Naive B cell (primary cell): ENCODE measurements around the gene LGR6. TPM values are rescaled to one million over a fixed set of nuclear protein-coding genes. Genes with fewer than 3 reads are reported as not detected.

Experiments used
- ATAC-seq, 2 donors: fragments of 150-1000 bp; cut with Tn5 transposase; 2 replicates each; pipeline ENCODE4 v1.10.0; 2021; ENCODE audit warnings: low read depth in 2 of 2, mild to moderate bottlenecking in 2 of 2, moderate library complexity in 2 of 2
- DNase-seq: peaks from one replicate; pipeline ENCODE4 v3.0.0; 2022
- H3K27ac Mint-ChIP-seq, 6 donors: one replicate each; pipeline ENCODE4 v1.8.0; 2020 to 2022; ENCODE audit warnings: mild to moderate bottlenecking in 6 of 6, mixed read lengths in 6 of 6, moderate library complexity in 5 of 6, inconsistent platforms in 2 of 6
- H3K27me3 Mint-ChIP-seq, 3 donors: one replicate each; pipeline ENCODE4 v1.8.0; 2021 to 2022; ENCODE audit warnings: mixed read lengths in 3 of 3, mild to moderate bottlenecking in 1 of 3
- H3K36me3 Mint-ChIP-seq, 2 donors: one replicate each; pipeline ENCODE4 v1.8.0; 2020 to 2022; ENCODE audit warnings: mixed read lengths in 2 of 2, inconsistent platforms in 1 of 2, mild to moderate bottlenecking in 1 of 2
- H3K4me1 Mint-ChIP-seq, 3 donors: one replicate each; pipeline ENCODE4 v1.8.0; 2020 to 2022; ENCODE audit warnings: mixed read lengths in 3 of 3, inconsistent platforms in 1 of 3, mild to moderate bottlenecking in 1 of 3, moderate library complexity in 1 of 3
- H3K4me3 Mint-ChIP-seq, 8 donors: one replicate each; pipeline ENCODE4 v1.8.0; 2020 to 2022; ENCODE audit warnings: mild to moderate bottlenecking in 8 of 8, mixed read lengths in 8 of 8, moderate library complexity in 8 of 8, inconsistent platforms in 2 of 8
- H3K9me3 Mint-ChIP-seq, 7 donors: one replicate each; pipeline ENCODE4 v1.8.0; 2020 to 2022; ENCODE audit warnings: mixed read lengths in 7 of 7, mild to moderate bottlenecking in 5 of 7, inconsistent platforms in 2 of 7, moderate library complexity in 1 of 7
- polyA plus RNA-seq, 6 donors: library from polyadenylated mRNA; unstranded; fragments of 300-500 nt; fragmentation: Illumina TruSeq; gene quantifications; one replicate each; pipeline ENCODE4 v1.2.3, GENCODE V29; 2021; ENCODE audit warnings: low read depth in 6 of 6

LGR6 gene
- polyA plus RNA-seq, 6 donors from 2014 or later: 0.22 TPM; not detected in 5

- peaks cover 4 to 28% of the 10 kb centered on the region in 2 donors for H3K36me3 Mint-ChIP-seq
Measured at GRCh38 chr1:202152399-202152798, 41.2 kb upstream of the LGR6 start.

GRCh38 chr1:202153284-202153683 lies 40.3 kb upstream of the LGR6 start:
- no peaks in the 10 kb centered on the region for H3K9me3 Mint-ChIP-seq
- peak overlapping the region in 1 of 6 donors; percentile 47 for H3K27ac Mint-ChIP-seq
- DNase-seq: no peak
- peaks cover 10 to 32% (median 30%) of the 10 kb centered on the region in 3 donors for H3K4me1 Mint-ChIP-seq
- no peak overlapping the region for H3K4me3 Mint-ChIP-seq
- ATAC-seq: no peak
- H3K27me3 Mint-ChIP-seq: no peaks in the 10 kb centered on the region
- H3K36me3 Mint-ChIP-seq: peaks cover 4 to 28% of the 10 kb centered on the region in 2 donors

More at GRCh38 chr1:202152399-202152798, 41.2 kb upstream of the LGR6 start:
- no peak for DNase-seq
- H3K9me3 Mint-ChIP-seq: no peaks in the 10 kb centered on the region
- no peaks in the 10 kb centered on the region for H3K27me3 Mint-ChIP-seq
- H3K4me3 Mint-ChIP-seq: no peak overlapping the region
- no peak for ATAC-seq
- peaks cover 13 to 28% (median 28%) of the 10 kb centered on the region in 3 donors for H3K4me1 Mint-ChIP-seq
- no peak overlapping the region for H3K27ac Mint-ChIP-seq

- H3K4me3 Mint-ChIP-seq: peak overlapping the region in 1 of 8 donors; percentile 56
- no peak for ATAC-seq
- H3K4me1 Mint-ChIP-seq: peaks cover 17 to 39% (median 33%) of the 10 kb centered on the region in 3 donors
- H3K9me3 Mint-ChIP-seq: no peaks in the 10 kb centered on the region
- DNase-seq: no peak
- H3K27ac Mint-ChIP-seq: peak overlapping the region in 2 of 6 donors; percentile 49 to 77
- H3K27me3 Mint-ChIP-seq: no peaks in the 10 kb centered on the region
- peaks cover 4 to 28% of the 10 kb centered on the region in 2 donors for H3K36me3 Mint-ChIP-seq
Measured at GRCh38 chr1:202154148-202154765, 39.3 kb upstream of the LGR6 start.

- H3K9me3 Mint-ChIP-seq: no peaks in the 10 kb centered on the region
- peak overlapping the region in 1 of 8 donors; percentile 56 for H3K4me3 Mint-ChIP-seq
- ATAC-seq (peak; percentile 67 to 82), DNase-seq (peak; percentile 46)
- H3K4me1 Mint-ChIP-seq: peaks cover 24 to 46% (median 39%) of the 10 kb centered on the region in 3 donors
- peaks cover 4 to 28% of the 10 kb centered on the region in 2 donors for H3K36me3 Mint-ChIP-seq
- H3K27me3 Mint-ChIP-seq: no peaks in the 10 kb centered on the region
- H3K27ac Mint-ChIP-seq: peak overlapping the region in 4 of 6 donors; percentile 22 to 77 (median 62)
Measured at GRCh38 chr1:202154766-202155477, 38.7 kb upstream of the LGR6 start.

GRCh38 chr1:202155478-202156021 lies 38.0 kb upstream of the LGR6 start:
- Mint-ChIP-seq H3K27ac (peak overlapping the region in 2 of 6 donors; percentile 34 to 49), H3K36me3 (peaks cover 4 to 24% of the 10 kb centered on the region in 2 donors), H3K4me1 (peaks cover 30 to 52% (median 46%) of the 10 kb centered on the region in 3 donors), H3K9me3 (no peaks in the 10 kb centered on the region), H3K4me3 (peak overlapping the region in 1 of 8 donors; percentile 56), H3K27me3 (no peaks in the 10 kb centered on the region)
- no peak for DNase-seq
- no peak for ATAC-seq

GRCh38 chr1:202156590-202156989 lies 37.0 kb upstream of the LGR6 start:
- Mint-ChIP-seq H3K27ac (peak overlapping the region in 1 of 6 donors; percentile 47), H3K9me3 (no peaks in the 10 kb centered on the region), H3K4me3 (peak overlapping the region in 2 of 8 donors; percentile 55 to 56), H3K36me3 (peaks cover 4 to 15% of the 10 kb centered on the region in 2 donors), H3K27me3 (no peaks in the 10 kb centered on the region), H3K4me1 (peaks cover 36 to 62% (median 56%) of the 10 kb centered on the region in 3 donors)
- DNase-seq (no peak), ATAC-seq (no peak)

GRCh38 chr1:202157945-202158344 lies 35.7 kb upstream of the LGR6 start:
- Mint-ChIP-seq H3K4me1 (peaks cover 47 to 76% (median 70%) of the 10 kb centered on the region in 3 donors), H3K27me3 (no peaks in the 10 kb centered on the region), H3K27ac (peak overlapping the region in 4 of 6 donors; percentile 28 to 96 (median 36)), H3K9me3 (no peaks in the 10 kb centered on the region), H3K36me3 (peaks cover 4 to 15% of the 10 kb centered on the region in 2 donors), H3K4me3 (peak overlapping the region in 2 of 8 donors; percentile 45 to 84)
- DNase-seq (no peak), ATAC-seq (no peak)

GRCh38 chr1:202158810-202159533 lies 34.6 kb upstream of the LGR6 start:
- Mint-ChIP-seq H3K27ac (peak overlapping the region; percentile 88 to 99 (median 96)), H3K4me1 (peaks cover 57 to 86% (median 74%) of the 10 kb centered on the region in 3 donors), H3K4me3 (peak overlapping the region; percentile 88 to 98 (median 96)), H3K9me3 (no peaks in the 10 kb centered on the region), H3K36me3 (peaks cover 4 to 9% of the 10 kb centered on the region in 2 donors), H3K27me3 (no peaks in the 10 kb centered on the region)
- ATAC-seq (no peak), DNase-seq (no peak)

GRCh38 chr1:202159534-202160371 lies 33.8 kb upstream of the LGR6 start:
- ATAC-seq (no peak), DNase-seq (peak; percentile 44)
- H3K27me3 Mint-ChIP-seq: no peaks in the 10 kb centered on the region
- no peaks in the 10 kb centered on the region for H3K9me3 Mint-ChIP-seq
- H3K36me3 Mint-ChIP-seq: peaks cover under 1 to 5% of the 10 kb centered on the region in 2 donors
- peaks cover 62 to 92% (median 79%) of the 10 kb centered on the region in 3 donors for H3K4me1 Mint-ChIP-seq
- H3K4me3 Mint-ChIP-seq: peak overlapping the region; percentile 88 to 98 (median 96)
- H3K27ac Mint-ChIP-seq: peak overlapping the region; percentile 88 to 99 (median 96)

GRCh38 chr1:202160377-202160940 lies 33.1 kb upstream of the LGR6 start, which contains the start of gene PTPN7:
Gene PTPN7 (minus strand): TSS chr1:202160602. CDS start chr1:202159402, 1,200 bp downstream.
- peaks cover 60 to 92% (median 78%) of the 10 kb centered on the region in 3 donors for H3K4me1 Mint-ChIP-seq
- H3K9me3 Mint-ChIP-seq: no peaks in the 10 kb centered on the region
- peak within 1 kb of the TSS; percentile 88 to 99 (median 96) for H3K27ac Mint-ChIP-seq
- peak within 1 kb of the TSS; percentile 88 to 98 (median 96) for H3K4me3 Mint-ChIP-seq
- H3K36me3 Mint-ChIP-seq: no peaks in the 10 kb centered on the region
- ATAC-seq (peak; percentile 63 to 69), DNase-seq (peak; percentile 80)
- no peaks in the 10 kb centered on the region for H3K27me3 Mint-ChIP-seq

GRCh38 chr1:202161151-202162046 lies 32.2 kb upstream of the LGR6 start:
- Mint-ChIP-seq H3K9me3 (no peaks in the 10 kb centered on the region), H3K27me3 (no peaks in the 10 kb centered on the region), H3K4me1 (peaks cover 63 to 94% (median 84%) of the 10 kb centered on the region in 3 donors), H3K36me3 (no peaks in the 10 kb centered on the region), H3K4me3 (peak overlapping the region; percentile 88 to 98 (median 96)), H3K27ac (peak overlapping the region; percentile 25 to 99 (median 96))
- DNase-seq: no peak
- ATAC-seq: no peak
